ENCODE data around the gene ABCA9. TPM values are rescaled to one million over a fixed set of nuclear protein-coding genes. Genes with fewer than 3 reads are reported as not detected.

ABCA9 gene
- total and polyA plus RNA-seq, 2 donors from 2014 or later = 0.45 to 2.0 TPM

DNA sequence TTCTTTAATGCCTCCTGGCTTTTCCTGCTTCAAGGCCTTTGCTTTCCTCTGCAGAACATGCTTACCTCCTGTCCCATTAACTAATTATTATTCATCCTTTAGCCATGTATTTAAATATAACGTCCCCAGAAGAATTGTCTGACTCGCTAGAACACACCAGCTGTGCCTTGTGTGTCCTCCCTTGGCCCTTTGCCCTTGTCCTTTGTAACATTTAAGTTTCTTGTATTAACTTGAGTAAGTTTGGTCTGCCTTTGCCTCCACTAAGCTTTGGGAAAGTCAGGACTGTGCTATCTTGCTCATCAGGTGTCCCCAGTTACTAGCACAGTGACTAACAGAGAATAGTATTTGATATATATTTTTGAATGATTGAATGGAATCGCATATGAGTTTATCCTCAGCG, 29.6 kb upstream of the ABCA9 start:
- Histone ChIP-seq H3K9me3 (ENCODE audit: control insufficient read depth in 2 of 3, insufficient read depth in 1 of 3, low read length in 3 of 3) (no peaks in the 10 kb centered on the region), H3K36me3 (ENCODE audit: control insufficient read depth in 2 of 3, insufficient read depth in 3 of 3, low read length in 3 of 3) (no peaks in the 10 kb centered on the region), H3K4me1 (ENCODE audit: control insufficient read depth in 2 of 3, insufficient read depth in 2 of 3, low read depth in 1 of 3, low read length in 3 of 3) (no peaks in the 10 kb centered on the region), H3K27ac (ENCODE audit: low read depth in 2 of 2, low read length in 2 of 2) (no peak overlapping the region), H3K27me3 (ENCODE audit: control insufficient read depth, insufficient read depth, low read length) (no peaks in the 10 kb centered on the region), H3K9ac (ENCODE audit: low read length in 3 of 3) (no peak overlapping the region), H3K4me3 (ENCODE audit: low read length in 3 of 3) (no peak overlapping the region)
- DNase-seq (no peak), FAIRE-seq (no peak)
- TF ChIP-seq, protein P1, sequence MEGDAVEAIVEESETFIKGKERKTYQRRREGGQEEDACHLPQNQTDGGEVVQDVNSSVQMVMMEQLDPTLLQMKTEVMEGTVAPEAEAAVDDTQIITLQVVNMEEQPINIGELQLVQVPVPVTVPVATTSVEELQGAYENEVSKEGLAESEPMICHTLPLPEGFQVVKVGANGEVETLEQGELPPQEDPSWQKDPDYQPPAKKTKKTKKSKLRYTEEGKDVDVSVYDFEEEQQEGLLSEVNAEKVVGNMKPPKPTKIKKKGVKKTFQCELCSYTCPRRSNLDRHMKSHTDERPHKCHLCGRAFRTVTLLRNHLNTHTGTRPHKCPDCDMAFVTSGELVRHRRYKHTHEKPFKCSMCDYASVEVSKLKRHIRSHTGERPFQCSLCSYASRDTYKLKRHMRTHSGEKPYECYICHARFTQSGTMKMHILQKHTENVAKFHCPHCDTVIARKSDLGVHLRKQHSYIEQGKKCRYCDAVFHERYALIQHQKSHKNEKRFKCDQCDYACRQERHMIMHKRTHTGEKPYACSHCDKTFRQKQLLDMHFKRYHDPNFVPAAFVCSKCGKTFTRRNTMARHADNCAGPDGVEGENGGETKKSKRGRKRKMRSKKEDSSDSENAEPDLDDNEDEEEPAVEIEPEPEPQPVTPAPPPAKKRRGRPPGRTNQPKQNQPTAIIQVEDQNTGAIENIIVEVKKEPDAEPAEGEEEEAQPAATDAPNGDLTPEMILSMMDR (IDR thresholded peaks at IDR 0.05; ENCODE audit: borderline replicate concordance, extremely low read depth, insufficient read depth) = no peak
- intact Hi-C loops (cut with DNase I) = no loop called here

- Histone ChIP-seq H3K36me3 (ENCODE audit: control insufficient read depth in 2 of 3, insufficient read depth in 3 of 3, low read length in 3 of 3) (no peaks in the 10 kb centered on the region), H3K4me1 (ENCODE audit: control insufficient read depth in 2 of 3, insufficient read depth in 2 of 3, low read depth in 1 of 3, low read length in 3 of 3) (no peaks in the 10 kb centered on the region), H3K4me3 (ENCODE audit: low read length in 3 of 3) (no peak overlapping the region), H3K27ac (ENCODE audit: low read depth in 2 of 2, low read length in 2 of 2) (no peak overlapping the region), H3K27me3 (ENCODE audit: control insufficient read depth, insufficient read depth, low read length) (no peaks in the 10 kb centered on the region), H3K9ac (ENCODE audit: low read length in 3 of 3) (no peak overlapping the region), H3K9me3 (ENCODE audit: control insufficient read depth in 2 of 3, insufficient read depth in 1 of 3, low read length in 3 of 3) (no peaks in the 10 kb centered on the region)
- DNase-seq = no peak
- TF ChIP-seq, protein P1 (IDR thresholded peaks at IDR 0.05; ENCODE audit: borderline replicate concordance, extremely low read depth, insufficient read depth) = no peak
- no peak for FAIRE-seq
- intact Hi-C loops (cut with DNase I) = loop anchor here (10.0 kb wide), 1 partner anchor 106 kb away; no protein-coding TSS in a partner anchor
These were observed 28.0 kb upstream of the ABCA9 start for GRCh38 chr17:69088643-69089200.

GRCh38 chr17:69086641-69087040, 25.9 kb upstream of the ABCA9 start:
- intact Hi-C loops (cut with DNase I) = loop anchor here (10.0 kb wide), 1 partner anchor 108 kb away; no protein-coding TSS in a partner anchor

More at GRCh38 chr17:69086641-69087040, 25.9 kb upstream of the ABCA9 start:
- H3K36me3 ChIP-seq (ENCODE audit: control insufficient read depth in 2 of 3, insufficient read depth in 3 of 3, low read length in 3 of 3) = peaks cover 0 to 7% (median 0%) of the 10 kb centered on the region in 3 donors
- no peaks in the 10 kb centered on the region for H3K27me3 ChIP-seq (ENCODE audit: control insufficient read depth, insufficient read depth, low read length)
- TF ChIP-seq, protein P1 (IDR thresholded peaks at IDR 0.05; ENCODE audit: borderline replicate concordance, extremely low read depth, insufficient read depth) = no peak
- H3K4me3 ChIP-seq (ENCODE audit: low read length in 3 of 3) = no peak overlapping the region
- no peak overlapping the region for H3K27ac ChIP-seq (ENCODE audit: low read depth in 2 of 2, low read length in 2 of 2)
- no peak overlapping the region for H3K9ac ChIP-seq (ENCODE audit: low read length in 3 of 3)
- FAIRE-seq (no peak), DNase-seq (no peak)
- H3K9me3 ChIP-seq (ENCODE audit: control insufficient read depth in 2 of 3, insufficient read depth in 1 of 3, low read length in 3 of 3) = peaks cover 0 to 5% (median 0%) of the 10 kb centered on the region in 3 donors
- no peaks in the 10 kb centered on the region for H3K4me1 ChIP-seq (ENCODE audit: control insufficient read depth in 2 of 3, insufficient read depth in 2 of 3, low read depth in 1 of 3, low read length in 3 of 3)
